HepG2 (cell line): ENCODE data around the gene CACNA2D3.

Source experiments
- CEBPB ChIP-seq: IDR thresholded peaks from 2 replicates; pipeline ENCODE4 v1.6.1; 2011; ENCODE audit warnings: low read depth, low read length, improper control_type of control experiment, borderline replicate concordance
- CTCF ChIP-seq: sonication (generic); formaldehyde crosslinking; IDR thresholded peaks from 2 replicates; pipeline ENCODE4 v1.5.0; 2020; ENCODE audit warnings: mild to moderate bottlenecking, missing genetic modification reagents, moderate library complexity
- EP300 ChIP-seq, 3 experiments: sonication (generic) in 1 of 3; formaldehyde crosslinking in 1 of 3; IDR thresholded peaks; 2 replicates each; pipeline versions ENCODE4 v1.5.1 to v1.6.1; 2011 to 2020; ENCODE audit warnings: low read depth in 2 of 3, low read length in 2 of 3, borderline replicate concordance in 1 of 3, improper control_type of control experiment in 1 of 3, mild to moderate bottlenecking in 1 of 3, missing genetic modification reagents in 1 of 3, moderate library complexity in 1 of 3
- EZH2 ChIP-seq: conservative IDR thresholded peaks from 2 replicates; pipeline ENCODE4 v1.6.1; 2012; ENCODE audit warnings: mild to moderate bottlenecking, low read depth, low read length, moderate library complexity
- HNRNPUL1 ChIP-seq: fragments of 200-400 bp; formaldehyde crosslinking; IDR thresholded peaks from 2 replicates; pipeline ENCODE4 v1.6.1; 2017; ENCODE audit warnings: low read depth, mild to moderate bottlenecking, low read length, moderate library complexity
- NFIC ChIP-seq: IDR thresholded peaks from 2 replicates; pipeline ENCODE4 v1.6.1; 2012; ENCODE audit warnings: mild to moderate bottlenecking, low read length, inconsistent platforms
- POLR2AphosphoS2 ChIP-seq: IDR thresholded peaks from 2 replicates; pipeline ENCODE4 v1.6.1; 2011; ENCODE audit warnings: low read depth, low read length, improper control_type of control experiment
- RAD21 ChIP-seq: fragments of 450-650 bp; formaldehyde crosslinking; IDR thresholded peaks from 2 replicates; pipeline ENCODE4 v1.5.0; 2020; ENCODE audit warnings: mild to moderate bottlenecking
- TFAP4 ChIP-seq: sonication (generic); IDR thresholded peaks from 2 replicates; pipeline ENCODE4 v1.6.1; 2016; ENCODE audit warnings: low read depth, borderline replicate concordance
- ZMYM3 ChIP-seq: sonication (generic); formaldehyde crosslinking; IDR thresholded peaks from 2 replicates; pipeline ENCODE4 v1.5.1; 2020; ENCODE audit warnings: mild to moderate bottlenecking, missing genetic modification reagents
- ZNF33B ChIP-seq: sonication (generic); formaldehyde crosslinking; IDR thresholded peaks from 2 replicates; pipeline ENCODE4 v1.5.1; 2020; ENCODE audit warnings: mild to moderate bottlenecking, missing genetic modification reagents
- ZNF577 ChIP-seq: sonication (generic); formaldehyde crosslinking; IDR thresholded peaks from 2 replicates; pipeline ENCODE4 v1.4.0; 2020; ENCODE audit warnings: mild to moderate bottlenecking, low read depth, missing genetic modification reagents, borderline replicate concordance
- ZNF792 ChIP-seq: IDR thresholded peaks from 2 replicates; pipeline ENCODE4 v1.6.1; 2016

- no peak for TF ChIP-seq EZH2
- TF ChIP-seq CTCF: no peak
- TF ChIP-seq POLR2AphosphoS2: no peak
- no peak for TF ChIP-seq RAD21 (CRISPR knock-in tag)
- TF ChIP-seq ZMYM3 (CRISPR knock-in tag): no peak
- no peak for TF ChIP-seq HNRNPUL1
- TF ChIP-seq EP300 (IDR thresholded peaks at IDR 0.05; ENCODE audit: low read depth in 2 of 2, low read length in 2 of 2): no peak
- TF ChIP-seq EP300 (CRISPR knock-in tag; IDR thresholded peaks at IDR 0.05; ENCODE audit: borderline replicate concordance): no peak
- no peak for TF ChIP-seq ZNF792 (CRISPR knock-in tag)
- no peak for TF ChIP-seq NFIC
- TF ChIP-seq CEBPB: no peak
- TF ChIP-seq ZNF577 (CRISPR knock-in tag): no peak
- no peak for TF ChIP-seq ZNF33B (CRISPR knock-in tag)
- no peak for TF ChIP-seq TFAP4
Measured at GRCh38 chr3:54985856-54986255, 863.5 kb downstream of the CACNA2D3 start.
